Measurements from ENCODE around the gene CALCA. TPM values are rescaled to one million over a fixed set of nuclear protein-coding genes. Genes with fewer than 3 reads are reported as not detected.

The CALCA gene, protein sequence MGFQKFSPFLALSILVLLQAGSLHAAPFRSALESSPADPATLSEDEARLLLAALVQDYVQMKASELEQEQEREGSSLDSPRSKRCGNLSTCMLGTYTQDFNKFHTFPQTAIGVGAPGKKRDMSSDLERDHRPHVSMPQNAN
- polyA plus RNA-seq (2013, experiment 1 of 2): not detected
- polyA plus RNA-seq (2013, experiment 2 of 2): not detected

DNA sequence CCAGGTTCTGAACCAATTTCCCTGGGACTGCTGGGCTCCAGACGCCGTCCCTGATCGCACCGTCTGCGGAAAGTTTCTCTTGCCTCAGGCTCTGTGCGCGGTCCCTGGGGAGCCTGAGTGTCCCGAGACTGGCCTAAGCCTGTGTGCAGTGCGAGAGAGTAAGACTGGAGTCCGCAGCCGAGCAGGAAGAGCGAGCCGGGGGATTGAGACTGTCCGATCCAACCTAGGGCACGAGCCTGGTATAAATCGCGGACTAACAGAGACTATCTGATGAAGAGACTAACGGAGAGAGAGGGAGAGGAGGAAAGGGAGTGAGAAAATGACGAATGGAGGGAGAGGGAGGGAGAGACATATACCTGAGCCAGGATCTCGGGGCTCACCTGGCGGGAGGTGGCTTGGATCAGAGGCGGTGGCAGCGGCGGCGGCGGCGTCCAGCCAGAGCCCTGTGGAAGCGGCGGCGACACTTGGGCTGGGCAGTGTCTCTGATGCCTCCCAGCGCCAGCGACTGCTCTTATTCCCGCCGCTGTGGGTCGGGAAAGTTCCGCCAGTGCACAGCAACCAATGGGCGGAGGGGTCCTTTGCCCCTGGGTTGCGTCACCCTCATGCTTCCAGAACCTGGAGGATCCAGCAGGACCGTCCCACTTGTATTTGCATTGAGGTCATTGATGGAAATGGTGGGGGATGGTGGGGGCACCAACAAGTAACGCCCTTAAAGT, at the start of gene CALCA:
CALCA (minus strand) TSS at position 487 of the 716 bp plus-strand sequence. CDS start 1,159 bp downstream, outside the sequence.
- Histone ChIP-seq H4K91ac (ENCODE audit: low read depth, low read length, poor library complexity) (no peak within 1 kb of the TSS), H3K4me3 (ENCODE audit: low read length in 2 of 2) (no peak within 1 kb of the TSS), H2BK12ac (ENCODE audit: low read length) (no peak within 1 kb of the TSS), H3K79me1 (ENCODE audit: low read depth, low read length) (no peaks in the 10 kb centered on the region), H3K9ac (ENCODE audit: low read depth, low read length, poor library complexity) (no peak within 1 kb of the TSS), H3K4ac (ENCODE audit: low read length) (no peak within 1 kb of the TSS), H3K23ac (ENCODE audit: low read depth, low read length, poor library complexity) (peak within 1 kb of the TSS; percentile 37), H3K4me1 (ENCODE audit: control insufficient read depth in 2 of 2, insufficient read depth in 1 of 2, low read depth in 1 of 2, low read length in 2 of 2) (peaks cover 10 to 12% of the 10 kb centered on the region in 2 donors), H3K9me3 (replicated peaks in 1 of 2; ENCODE audit: control insufficient read depth in 2 of 2, insufficient read depth in 1 of 2, low read depth in 1 of 2, low read length in 2 of 2) (peaks cover 2 to 5% of the 10 kb centered on the region in 2 donors), H2AFZ (ENCODE audit: low read length) (peak within 1 kb of the TSS; percentile 73), H3K27me3 (ENCODE audit: control insufficient read depth in 3 of 3, insufficient read depth in 3 of 3, low read depth in 1 of 3, low read length in 3 of 3) (peaks cover 29 to 82% (median 59%) of the 10 kb centered on the region in 3 experiments), H2BK5ac (ENCODE audit: low read length) (no peak within 1 kb of the TSS), H3K14ac (ENCODE audit: low read length) (peak within 1 kb of the TSS; percentile 25), H3K27ac (replicated peaks; ENCODE audit: low read length) (no peak within 1 kb of the TSS), H3K36me3 (replicated peaks in 1 of 2; ENCODE audit: control insufficient read depth in 2 of 2, insufficient read depth in 2 of 2, low read length in 2 of 2) (no peaks in the 10 kb centered on the region), H3K18ac (ENCODE audit: low read length) (peak within 1 kb of the TSS; percentile 33), H2BK120ac (ENCODE audit: low read depth, low read length) (no peak within 1 kb of the TSS), H3K4me2 (ENCODE audit: insufficient read depth, low read length, poor library complexity, severe bottlenecking) (peak within 1 kb of the TSS; percentile 29), H4K8ac (ENCODE audit: low read depth, low read length) (no peak within 1 kb of the TSS), H2AK5ac (ENCODE audit: low read depth, low read length) (no peak within 1 kb of the TSS), H2BK15ac (ENCODE audit: low read length) (no peak within 1 kb of the TSS)
- no CpG with 5 or more reads among the region's 40 CpGs for WGBS, 2 donors (ENCODE audit: extremely low coverage in 2 of 2, insufficient read length in 2 of 2, insufficient replicate concordance in 1 of 2)
- DNase-seq (ENCODE audit: low spot score): no peak

DNA sequence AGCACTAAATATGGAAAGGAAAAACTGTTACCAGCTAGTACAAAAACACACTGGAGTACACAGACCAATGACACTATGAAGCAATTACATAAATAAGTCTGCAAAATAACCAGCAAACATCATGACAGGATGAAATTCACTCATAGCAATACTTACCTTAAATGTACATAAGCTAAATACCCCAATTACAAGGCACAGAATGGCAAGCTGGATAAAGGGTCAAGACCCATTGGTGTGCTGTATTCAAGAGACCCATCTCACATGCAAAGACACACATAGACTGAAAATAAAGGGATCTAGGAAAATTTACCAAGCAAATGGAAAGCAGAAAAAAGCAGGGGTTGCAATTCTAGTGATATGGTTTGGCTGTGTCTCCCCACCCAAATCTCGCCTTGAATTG, 44.0 kb upstream of the CALCA start:
- no peaks in the 10 kb centered on the region for H3K9me3 ChIP-seq (replicated peaks in 1 of 2; ENCODE audit: control insufficient read depth in 2 of 2, insufficient read depth in 1 of 2, low read depth in 1 of 2, low read length in 2 of 2)
- no peak overlapping the region for H2BK15ac ChIP-seq (ENCODE audit: low read length)
- no peak overlapping the region for H3K4ac ChIP-seq (ENCODE audit: low read length)
- H2BK5ac ChIP-seq (ENCODE audit: low read length): no peak overlapping the region
- no peaks in the 10 kb centered on the region for H3K36me3 ChIP-seq (replicated peaks in 1 of 2; ENCODE audit: control insufficient read depth in 2 of 2, insufficient read depth in 2 of 2, low read length in 2 of 2)
- no peak overlapping the region for H2AK5ac ChIP-seq (ENCODE audit: low read depth, low read length)
- no peak overlapping the region for H2BK120ac ChIP-seq (ENCODE audit: low read depth, low read length)
- no peaks in the 10 kb centered on the region for H3K4me1 ChIP-seq (ENCODE audit: control insufficient read depth in 2 of 2, insufficient read depth in 1 of 2, low read depth in 1 of 2, low read length in 2 of 2)
- no peak overlapping the region for H3K4me2 ChIP-seq (ENCODE audit: insufficient read depth, low read length, poor library complexity, severe bottlenecking)
- no peak overlapping the region for H4K8ac ChIP-seq (ENCODE audit: low read depth, low read length)
- H3K9ac ChIP-seq (ENCODE audit: low read depth, low read length, poor library complexity): no peak overlapping the region
- H2BK12ac ChIP-seq (ENCODE audit: low read length): no peak overlapping the region
- WGBS, 2 donors (ENCODE audit: extremely low coverage in 2 of 2, insufficient read length in 2 of 2, insufficient replicate concordance in 1 of 2): no CpG with 5 or more reads among the region's 1 CpG
- no peak overlapping the region for H4K91ac ChIP-seq (ENCODE audit: low read depth, low read length, poor library complexity)
- H3K18ac ChIP-seq (ENCODE audit: low read length): no peak overlapping the region
- DNase-seq (ENCODE audit: low spot score): no peak
- H3K14ac ChIP-seq (ENCODE audit: low read length): no peak overlapping the region
- no peak overlapping the region for H2AFZ ChIP-seq (ENCODE audit: low read length)
- H3K79me1 ChIP-seq (ENCODE audit: low read depth, low read length): no peaks in the 10 kb centered on the region
- no peaks in the 10 kb centered on the region for H3K27me3 ChIP-seq (ENCODE audit: control insufficient read depth in 3 of 3, insufficient read depth in 3 of 3, low read depth in 1 of 3, low read length in 3 of 3)
- no peak overlapping the region for H3K23ac ChIP-seq (ENCODE audit: low read depth, low read length, poor library complexity)
- no peak overlapping the region for H3K27ac ChIP-seq (replicated peaks; ENCODE audit: low read length)
- no peak overlapping the region for H3K4me3 ChIP-seq (ENCODE audit: low read length in 2 of 2)

DNA sequence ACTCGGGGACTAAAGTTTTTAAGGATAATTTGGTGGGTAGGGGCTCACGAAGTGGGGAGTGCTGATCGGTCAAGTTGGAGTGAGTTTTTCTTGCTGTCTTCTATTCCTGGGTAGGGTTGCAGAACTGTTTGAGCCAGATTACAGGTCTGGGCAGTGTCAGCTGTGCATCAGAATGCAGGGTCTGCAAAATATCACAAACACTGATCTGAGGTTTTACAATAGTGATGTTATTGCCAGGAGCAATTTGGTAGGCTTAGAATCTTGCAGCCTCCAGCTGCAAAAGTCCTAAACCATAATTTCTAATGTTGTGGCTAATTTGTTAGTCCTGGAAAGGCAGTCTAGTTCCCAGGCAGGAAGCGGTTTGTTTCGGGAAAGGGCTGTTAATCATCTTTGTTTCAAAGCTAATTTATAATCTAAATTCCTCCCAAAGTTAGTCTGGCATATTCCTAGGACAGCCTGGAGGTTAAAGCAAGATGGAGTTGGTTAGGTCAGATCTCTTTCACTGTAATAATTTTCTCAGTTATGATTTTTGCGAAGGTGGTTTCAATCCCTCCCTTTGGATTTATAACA, 39.7 kb upstream of the CALCA start:
- Histone ChIP-seq H3K79me1 (ENCODE audit: low read depth, low read length) (no peaks in the 10 kb centered on the region), H3K9ac (ENCODE audit: low read depth, low read length, poor library complexity) (no peak overlapping the region), H2BK15ac (ENCODE audit: low read length) (no peak overlapping the region), H3K9me3 (replicated peaks in 1 of 2; ENCODE audit: control insufficient read depth in 2 of 2, insufficient read depth in 1 of 2, low read depth in 1 of 2, low read length in 2 of 2) (no peaks in the 10 kb centered on the region), H4K8ac (ENCODE audit: low read depth, low read length) (no peak overlapping the region), H3K4me3 (ENCODE audit: low read length in 2 of 2) (no peak overlapping the region), H2BK12ac (ENCODE audit: low read length) (no peak overlapping the region), H4K91ac (ENCODE audit: low read depth, low read length, poor library complexity) (no peak overlapping the region), H3K4me1 (ENCODE audit: control insufficient read depth in 2 of 2, insufficient read depth in 1 of 2, low read depth in 1 of 2, low read length in 2 of 2) (no peaks in the 10 kb centered on the region), H2BK120ac (ENCODE audit: low read depth, low read length) (no peak overlapping the region), H3K27me3 (ENCODE audit: control insufficient read depth in 3 of 3, insufficient read depth in 3 of 3, low read depth in 1 of 3, low read length in 3 of 3) (no peaks in the 10 kb centered on the region), H3K27ac (replicated peaks; ENCODE audit: low read length) (no peak overlapping the region), H3K4ac (ENCODE audit: low read length) (no peak overlapping the region), H3K18ac (ENCODE audit: low read length) (no peak overlapping the region), H3K4me2 (ENCODE audit: insufficient read depth, low read length, poor library complexity, severe bottlenecking) (no peak overlapping the region), H3K23ac (ENCODE audit: low read depth, low read length, poor library complexity) (no peak overlapping the region), H3K36me3 (replicated peaks in 1 of 2; ENCODE audit: control insufficient read depth in 2 of 2, insufficient read depth in 2 of 2, low read length in 2 of 2) (no peaks in the 10 kb centered on the region), H2AFZ (ENCODE audit: low read length) (no peak overlapping the region), H2BK5ac (ENCODE audit: low read length) (no peak overlapping the region), H3K14ac (ENCODE audit: low read length) (no peak overlapping the region), H2AK5ac (ENCODE audit: low read depth, low read length) (no peak overlapping the region)
- no peak for DNase-seq (ENCODE audit: low spot score)
- WGBS, 2 donors (ENCODE audit: extremely low coverage in 2 of 2, insufficient read length in 2 of 2, insufficient replicate concordance in 1 of 2): no CpG with 5 or more reads among the region's 6 CpGs

DNA sequence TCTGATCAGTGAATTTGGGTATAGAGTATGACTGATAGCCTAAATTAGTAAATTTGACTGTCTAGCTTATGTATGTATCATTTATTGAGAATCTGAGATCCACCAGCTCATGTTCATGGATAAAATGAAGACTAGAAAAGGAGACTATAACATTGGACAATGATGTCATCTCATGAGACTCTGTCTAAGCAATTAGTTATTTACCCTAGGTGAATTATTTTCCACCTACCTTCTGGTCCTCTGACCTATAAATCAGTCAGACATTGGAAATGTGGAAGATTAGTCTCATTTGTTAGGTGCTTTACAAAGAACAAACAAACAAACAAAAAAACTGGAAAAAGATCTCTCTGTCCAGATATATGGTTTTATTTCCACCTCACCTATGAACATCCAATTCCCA, 38.7 kb upstream of the CALCA start:
- Histone ChIP-seq H3K79me1 (ENCODE audit: low read depth, low read length) (no peaks in the 10 kb centered on the region), H2AFZ (ENCODE audit: low read length) (no peak overlapping the region), H3K4me2 (ENCODE audit: insufficient read depth, low read length, poor library complexity, severe bottlenecking) (no peak overlapping the region)

More for the DNA sequence above, 38.7 kb upstream of the CALCA start:
- Histone ChIP-seq H2BK120ac (ENCODE audit: low read depth, low read length) (no peak overlapping the region), H3K4me1 (ENCODE audit: control insufficient read depth in 2 of 2, insufficient read depth in 1 of 2, low read depth in 1 of 2, low read length in 2 of 2) (no peaks in the 10 kb centered on the region), H3K36me3 (replicated peaks in 1 of 2; ENCODE audit: control insufficient read depth in 2 of 2, insufficient read depth in 2 of 2, low read length in 2 of 2) (no peaks in the 10 kb centered on the region), H3K4ac (ENCODE audit: low read length) (no peak overlapping the region), H3K14ac (ENCODE audit: low read length) (no peak overlapping the region), H3K27me3 (ENCODE audit: control insufficient read depth in 3 of 3, insufficient read depth in 3 of 3, low read depth in 1 of 3, low read length in 3 of 3) (no peaks in the 10 kb centered on the region), H3K9ac (ENCODE audit: low read depth, low read length, poor library complexity) (no peak overlapping the region), H2BK15ac (ENCODE audit: low read length) (no peak overlapping the region), H3K23ac (ENCODE audit: low read depth, low read length, poor library complexity) (no peak overlapping the region), H3K4me3 (ENCODE audit: low read length in 2 of 2) (no peak overlapping the region), H2BK12ac (ENCODE audit: low read length) (no peak overlapping the region), H4K91ac (ENCODE audit: low read depth, low read length, poor library complexity) (no peak overlapping the region), H2BK5ac (ENCODE audit: low read length) (no peak overlapping the region), H2AK5ac (ENCODE audit: low read depth, low read length) (no peak overlapping the region), H4K8ac (ENCODE audit: low read depth, low read length) (no peak overlapping the region), H3K27ac (replicated peaks; ENCODE audit: low read length) (no peak overlapping the region), H3K9me3 (replicated peaks in 1 of 2; ENCODE audit: control insufficient read depth in 2 of 2, insufficient read depth in 1 of 2, low read depth in 1 of 2, low read length in 2 of 2) (peaks cover 0 to 2% of the 10 kb centered on the region in 2 donors), H3K18ac (ENCODE audit: low read length) (no peak overlapping the region)
- no peak for DNase-seq (ENCODE audit: low spot score)
